H1 (cell line): ENCODE measurements around the gene RDH14. TPM values are rescaled to one million over a fixed set of nuclear protein-coding genes. Genes with fewer than 3 reads are reported as not detected.

Experiments used
- CTCF ChIA-PET: fragments of 300-600 bp; sonication (Branson Sonifier 250); formaldehyde crosslinking; loops from one replicate; lab custom pipeline; 2021; ENCODE audit not compliant: partially characterized antibody; lab: Charles Lee
- POLR2A ChIA-PET: fragments of 300-600 bp; sonication (Branson Sonifier 250); formaldehyde crosslinking; loops from one replicate; lab custom pipeline; 2021; ENCODE audit warnings: inconsistent platforms; ENCODE audit not compliant: partially characterized antibody; lab: Charles Lee
- DNase-seq, 2 experiments: peaks; one replicate each; pipeline versions ENCODE4 v3.0.0 to v3.0.0-alpha.2; 2010 to 2022; ENCODE audit warnings: low spot score in 2 of 2, low read depth in 1 of 2, mixed read lengths in 1 of 2
- FAIRE-seq: peaks from 2 replicates; lab custom pipeline; 2011; peaks lifted over from hg19 to GRCh38; lab: Jason Lieb, UNC
- H2AFZ ChIP-seq: 2 replicates; pipeline ENCODE4 v1.8.1; 2012; ENCODE audit warnings: low read length, inconsistent platforms
- H2AK5ac ChIP-seq: 2 replicates; pipeline ENCODE4 v1.6.1; 2013; ENCODE audit warnings: low read depth, low read length
- H2BK120ac ChIP-seq: replicated peaks from 2 replicates; pipeline ENCODE3; 2013; ENCODE audit warnings: low read depth, low read length, inconsistent platforms
- H2BK12ac ChIP-seq: 2 replicates; pipeline ENCODE4 v1.6.1; 2013; ENCODE audit warnings: low read depth, low read length
- H2BK15ac ChIP-seq: 2 replicates; pipeline ENCODE4 v1.6.1; 2013; ENCODE audit warnings: low read length
- H2BK20ac ChIP-seq: 2 replicates; pipeline ENCODE4 v1.6.1; 2013; ENCODE audit warnings: low read length
- H2BK5ac ChIP-seq: 2 replicates; pipeline ENCODE4 v1.6.1; 2013; ENCODE audit warnings: low read depth, low read length
- H3K14ac ChIP-seq: 2 replicates; pipeline ENCODE4 v1.6.1; 2013; ENCODE audit warnings: inconsistent platforms; ENCODE audit not compliant: insufficient read length
- H3K18ac ChIP-seq: 2 replicates; pipeline ENCODE4 v1.6.1; 2013; ENCODE audit warnings: low read length; ENCODE audit errors: extremely low read depth
- H3K23ac ChIP-seq: 2 replicates; pipeline ENCODE4 v1.6.1; 2013; ENCODE audit warnings: inconsistent platforms; ENCODE audit not compliant: insufficient read length
- H3K23me2 ChIP-seq: 2 replicates; pipeline ENCODE4 v1.6.1; 2013; ENCODE audit warnings: low read depth, low read length
- H3K27ac ChIP-seq: 2 replicates; pipeline ENCODE4 v1.6.1; 2011; ENCODE audit warnings: low read depth, low read length, inconsistent platforms
- H3K27me3 ChIP-seq, 4 experiments: replicated peaks in 1 of 4; 1 replicate in 1 of 4; 2 replicates in 3 of 4; pipeline versions ENCODE4 v1.6.1 to v1.8.1; 2011 to 2013; ENCODE audit warnings: low read length in 3 of 4, mild to moderate bottlenecking in 3 of 4, inconsistent platforms in 2 of 4, mixed read lengths in 2 of 4, moderate library complexity in 1 of 4; ENCODE audit not compliant: control insufficient read depth in 3 of 4, insufficient read depth in 3 of 4; ENCODE audit errors: extremely low read depth in 1 of 4
- H3K36me3 ChIP-seq, 4 experiments: 2 replicates each; pipeline versions ENCODE4 v1.6.1 to v1.8.1; 2011 to 2013; ENCODE audit warnings: mild to moderate bottlenecking in 4 of 4, low read length in 3 of 4, moderate library complexity in 2 of 4, control low read depth in 1 of 4, inconsistent platforms in 1 of 4; ENCODE audit not compliant: insufficient read depth in 4 of 4, control insufficient read depth in 2 of 4
- H3K4ac ChIP-seq: replicated peaks from 2 replicates; pipeline ENCODE3; 2013; ENCODE audit warnings: low read length, low read depth, mixed read lengths, inconsistent platforms; ENCODE audit not compliant: insufficient read length
- H3K4me1 ChIP-seq, 4 experiments: replicated peaks in 1 of 4; 1 replicate in 1 of 4; 2 replicates in 3 of 4; pipeline versions ENCODE4 v1.6.1 to v1.8.1; 2011 to 2013; ENCODE audit warnings: low read length in 3 of 4, inconsistent platforms in 2 of 4, mixed read lengths in 1 of 4; ENCODE audit not compliant: insufficient read depth in 4 of 4, control insufficient read depth in 3 of 4
- H3K4me2 ChIP-seq, 2 experiments: 2 replicates each; pipeline versions ENCODE4 v1.6.1 to v1.8.1; 2011 to 2013; ENCODE audit warnings: low read depth in 2 of 2, low read length in 2 of 2, control low read depth in 1 of 2, inconsistent platforms in 1 of 2, mild to moderate bottlenecking in 1 of 2; ENCODE audit not compliant: insufficient read depth in 1 of 2
- H3K4me3 ChIP-seq, 4 experiments: fragments of 200-600, 300-600 bp in 1 of 4; sonication (generic), shearing (Covaris generic), sonication (Bioruptor Twin) in 1 of 4; 2 replicates each; pipeline versions ENCODE4 v1.5.1 to v1.8.1; 2011 to 2016; ENCODE audit warnings: low read length in 4 of 4, low read depth in 3 of 4, control low read depth in 2 of 4, inconsistent platforms in 2 of 4, mild to moderate bottlenecking in 2 of 4, mixed read lengths in 1 of 4, moderate library complexity in 1 of 4; ENCODE audit not compliant: insufficient read depth in 2 of 4; ENCODE audit errors: extremely low read depth in 1 of 4
- H3K56ac ChIP-seq: replicated peaks from 2 replicates; pipeline ENCODE3; 2013; ENCODE audit warnings: low read depth, mild to moderate bottlenecking, mixed read lengths, low read length, inconsistent platforms; ENCODE audit not compliant: insufficient read length
- H3K79me1 ChIP-seq: 2 replicates; pipeline ENCODE4 v1.6.1; 2013; ENCODE audit warnings: low read depth, low read length, control low read depth
- H3K79me2 ChIP-seq, 2 experiments: 2 replicates each; pipeline versions ENCODE4 v1.6.1 to v1.8.1; 2012 to 2013; ENCODE audit warnings: low read length in 2 of 2, mild to moderate bottlenecking in 2 of 2, inconsistent platforms in 1 of 2; ENCODE audit not compliant: insufficient read depth in 2 of 2, control insufficient read depth in 1 of 2
- H3K9ac ChIP-seq, 4 experiments: replicated peaks in 1 of 4; 1 replicate in 1 of 4; 2 replicates in 3 of 4; pipeline versions ENCODE4 v1.6.1 to v1.8.1; 2011 to 2013; ENCODE audit warnings: low read depth in 3 of 4, low read length in 3 of 4, control low read depth in 2 of 4, mild to moderate bottlenecking in 2 of 4, moderate library complexity in 2 of 4, inconsistent platforms in 1 of 4; ENCODE audit errors: extremely low read depth in 1 of 4
- H3K9me3 ChIP-seq, 2 experiments: 2 replicates each; pipeline versions ENCODE4 v1.6.1 to v1.8.1; 2012 to 2013; ENCODE audit warnings: mild to moderate bottlenecking in 2 of 2, moderate library complexity in 2 of 2, control low read depth in 1 of 2, inconsistent platforms in 1 of 2, low read depth in 1 of 2, low read length in 1 of 2, mixed read lengths in 1 of 2; ENCODE audit not compliant: insufficient read depth in 2 of 2
- H4K20me1 ChIP-seq, 2 experiments: replicated peaks in 1 of 2; 2 replicates each; pipeline versions ENCODE3 to v1.8.1; 2011 to 2013; ENCODE audit warnings: inconsistent platforms in 2 of 2, low read length in 2 of 2, mild to moderate bottlenecking in 1 of 2; ENCODE audit not compliant: insufficient read depth in 2 of 2, control insufficient read depth in 1 of 2
- H4K5ac ChIP-seq: 2 replicates; pipeline ENCODE4 v1.6.1; 2013; ENCODE audit warnings: low read length, low read depth, mixed read lengths, inconsistent platforms; ENCODE audit not compliant: insufficient read length
- H4K8ac ChIP-seq: 2 replicates; pipeline ENCODE4 v1.8.0; 2013; ENCODE audit warnings: mild to moderate bottlenecking, moderate library complexity, low read length, inconsistent platforms; ENCODE audit not compliant: insufficient read depth; ENCODE audit errors: extremely low read depth
- H4K91ac ChIP-seq: replicated peaks from 2 replicates; pipeline ENCODE3; 2013; ENCODE audit warnings: low read length, mixed read lengths, inconsistent platforms; ENCODE audit not compliant: insufficient read length
- BRCA1 ChIP-seq: IDR thresholded peaks from 2 replicates; pipeline ENCODE4 v1.6.1; 2012; ENCODE audit warnings: low read depth, low read length, improper control_type of control experiment
- JUND ChIP-seq: IDR thresholded peaks from 2 replicates; pipeline ENCODE4 v1.6.1; 2011; ENCODE audit warnings: mild to moderate bottlenecking, improper control_type of control experiment, low read length
- NANOG ChIP-seq: IDR thresholded peaks from 2 replicates; pipeline ENCODE4 v1.6.1; 2011; ENCODE audit warnings: low read length, low read depth, mild to moderate bottlenecking, inconsistent platforms; ENCODE audit not compliant: insufficient read depth, poor library complexity, severe bottlenecking
- PHF8 ChIP-seq: fragments of 200-600 bp; sonication (generic); conservative IDR thresholded peaks from 2 replicates; pipeline ENCODE4 v1.7.1; 2012; ENCODE audit warnings: low read depth, mild to moderate bottlenecking, inconsistent platforms, low read length, moderate library complexity
- RNF2 ChIP-seq: fragments of 200-900, 300-1000 bp; sonication (generic); IDR thresholded peaks from 2 replicates; pipeline ENCODE4 v1.7.1; 2016; ENCODE audit warnings: borderline replicate concordance, low read depth, mild to moderate bottlenecking, antibody characterized with exemption, low read length; ENCODE audit not compliant: poor library complexity, severe bottlenecking; ENCODE audit errors: missing control alignments
- SAP30 ChIP-seq: fragments of 300-600 bp; sonication (generic); IDR thresholded peaks from 2 replicates; pipeline ENCODE4 v1.7.1; 2012; ENCODE audit warnings: low read length, moderate library complexity, mild to moderate bottlenecking, inconsistent platforms; ENCODE audit not compliant: insufficient read depth, insufficient replicate concordance
- SIN3A ChIP-seq, 2 experiments: IDR thresholded peaks in 1 of 2; conservative IDR thresholded peaks in 1 of 2; 2 replicates each; pipeline ENCODE4 v1.6.1; 2011 to 2012; ENCODE audit warnings: low read length in 2 of 2, improper control_type of control experiment in 1 of 2, low read depth in 1 of 2, mild to moderate bottlenecking in 1 of 2
- SP2 ChIP-seq: IDR thresholded peaks from 2 replicates; pipeline ENCODE4 v1.6.1; 2012; ENCODE audit warnings: mild to moderate bottlenecking, low read length, inconsistent platforms
- TAF7 ChIP-seq: optimal IDR thresholded peaks from 2 replicates; pipeline ENCODE3; 2011; ENCODE audit warnings: low read depth, mild to moderate bottlenecking, inconsistent platforms, low read length, moderate library complexity, borderline replicate concordance
- TBP ChIP-seq: IDR thresholded peaks from 2 replicates; pipeline ENCODE4 v1.6.1; 2011; ENCODE audit warnings: low read depth, low read length, improper control_type of control experiment
- WGBS, 2 experiments: shearing (Covaris generic) in 1 of 2; methylation state at CpG; one replicate each; pipeline versions ENCODE4 v1.1.6 to v1.1.7; 2013 to 2015; ENCODE audit warnings: low lambda C conversion rate in 2 of 2, mixed read lengths in 2 of 2, inconsistent platforms in 1 of 2, low coverage in 1 of 2, missing lambda C conversion rate in 1 of 2; ENCODE audit not compliant: insufficient replicate concordance in 2 of 2, insufficient coverage in 1 of 2, insufficient read length in 1 of 2; ENCODE audit errors: extremely low coverage in 1 of 2, missing lambda C conversion rate in 1 of 2; 5-methylcytosine and 5-hydroxymethylcytosine counted together
- polyA plus RNA-seq, 7 experiments: library from polyadenylated mRNA; depleted of rRNA in 3 of 7; stranded (reverse) in 5 of 7; unstranded in 2 of 7; fragments of >200 nt in 5 of 7; fragments of 200-250 nt in 2 of 7; gene quantifications; 1 replicate in 5 of 7; 2 replicates in 1 of 7; 4 replicates in 1 of 7; pipeline versions ENCODE4 v1.2.1 to v1.2.3, GENCODE V29; 2011 to 2013; ENCODE audit warnings: missing spikeins in 2 of 7, mixed read lengths in 2 of 7
- total RNA-seq: library from RNA; stranded (reverse); fragmentation: NEBNext Ultra II Directional; extraction: Animal tissue kit (Norgen Biotek cat#: 25700); gene quantifications from 2 replicates; pipeline ENCODE4 v1.2.1, GENCODE V29; 2021
- TF ChIP-seq, protein P1 (sequence below): IDR thresholded peaks from 2 replicates; pipeline ENCODE4 v1.6.1; 2011; ENCODE audit warnings: low read depth, mild to moderate bottlenecking, low read length; ENCODE audit not compliant: insufficient read depth

The RDH14 gene
- total and polyA plus RNA-seq, 2 of the 8 experiments (the other 6 are each of a cell fraction or from before 2014, with no cell fraction given), result 14.7 to 23.6 TPM

DNA sequence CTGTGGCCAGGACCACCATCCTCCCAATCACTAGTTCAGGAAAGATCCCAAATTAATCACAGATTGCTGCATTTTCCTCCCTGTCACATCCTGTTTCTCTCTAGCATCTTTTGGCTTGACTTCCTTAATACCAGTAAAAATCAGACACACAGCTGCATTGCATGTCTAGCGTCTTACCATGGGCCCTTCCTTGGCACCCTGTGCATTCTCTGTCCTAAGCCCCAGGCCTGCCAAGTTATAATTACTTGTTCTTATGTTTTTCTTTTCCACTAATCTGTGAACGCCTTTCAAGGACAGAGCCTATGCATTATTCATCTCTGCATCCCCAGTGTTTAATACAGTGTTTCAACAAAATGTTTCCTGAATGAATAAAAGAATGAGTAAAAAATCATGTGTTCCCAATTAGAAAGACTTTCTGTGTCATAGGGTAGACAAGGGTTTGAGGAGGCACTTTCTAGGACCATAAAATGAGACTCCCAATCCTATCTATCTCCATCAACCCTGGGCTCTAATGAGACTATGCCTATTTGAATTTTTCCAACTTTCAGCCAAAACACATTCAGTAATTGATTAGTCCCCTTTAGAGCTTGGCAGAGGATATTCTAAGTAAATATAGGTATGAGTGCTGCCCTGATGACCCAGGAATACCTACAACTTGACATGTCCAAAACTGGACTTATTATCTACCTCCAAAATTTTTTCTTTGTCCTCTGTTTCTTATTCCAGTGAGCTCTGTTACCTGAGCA lies 39.2 kb upstream of the RDH14 start:
- WGBS, 2 experiments, result 85% methylated on average over 2 of the region's 2 CpGs; no CpG with 5 or more reads in 1 of the 2 experiments
- H3K4me2 ChIP-seq, result no peak overlapping the region
- H3K27me3 ChIP-seq, result no peaks in the 10 kb centered on the region
- no peak for DNase-seq
- H2AFZ ChIP-seq, result no peak overlapping the region
- no peak overlapping the region for H4K8ac ChIP-seq
- H2AK5ac ChIP-seq, result no peak overlapping the region
- no peak overlapping the region for H3K4ac ChIP-seq
- H3K4me1 ChIP-seq, result no peaks in the 10 kb centered on the region
- no peak overlapping the region for H2BK20ac ChIP-seq
- H2BK5ac ChIP-seq, result no peak overlapping the region
- no peak overlapping the region for H3K23ac ChIP-seq
- no peak overlapping the region for H2BK15ac ChIP-seq
- H3K4me3 ChIP-seq, result no peak overlapping the region
- no peak for FAIRE-seq
- H3K36me3 ChIP-seq, result no peaks in the 10 kb centered on the region
- no peaks in the 10 kb centered on the region for H3K23me2 ChIP-seq
- no peak overlapping the region for H3K27ac ChIP-seq
- H3K79me2 ChIP-seq, result no peaks in the 10 kb centered on the region
- no peak overlapping the region for H3K14ac ChIP-seq
- no peaks in the 10 kb centered on the region for H4K20me1 ChIP-seq
- no peak overlapping the region for H3K9ac ChIP-seq
- no peak overlapping the region for H3K18ac ChIP-seq
- H4K91ac ChIP-seq, result no peak overlapping the region
- H4K5ac ChIP-seq, result no peak overlapping the region
- H2BK12ac ChIP-seq, result no peak overlapping the region
- POLR2A ChIA-PET, result no interaction called here
- H2BK120ac ChIP-seq, result no peak overlapping the region
- no peaks in the 10 kb centered on the region for H3K79me1 ChIP-seq
- H3K9me3 ChIP-seq, result no peaks in the 10 kb centered on the region
- CTCF ChIA-PET, result interaction anchor here (0.6 to 1.2 kb wide), 2 partner anchors 10 to 234 kb away, joined by 3 to 5 read pairs; no protein-coding TSS in a partner anchor
- no peak overlapping the region for H3K56ac ChIP-seq
- TF ChIP-seq TBP, result no peak
- no peak for TF ChIP-seq PHF8
- TF ChIP-seq BRCA1, result no peak
- TF ChIP-seq, protein P1, sequence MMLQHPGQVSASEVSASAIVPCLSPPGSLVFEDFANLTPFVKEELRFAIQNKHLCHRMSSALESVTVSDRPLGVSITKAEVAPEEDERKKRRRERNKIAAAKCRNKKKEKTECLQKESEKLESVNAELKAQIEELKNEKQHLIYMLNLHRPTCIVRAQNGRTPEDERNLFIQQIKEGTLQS, result no peak
- TF ChIP-seq JUND, result no peak
- no peak for TF ChIP-seq SP2
- no peak for TF ChIP-seq TAF7
- TF ChIP-seq SAP30, result no peak
- no peak for TF ChIP-seq RNF2
- TF ChIP-seq SIN3A (conservative IDR thresholded peaks at IDR 0.05 in 1 of 2, IDR thresholded peaks at IDR 0.05 in 1 of 2; ENCODE audit: low read depth in 1 of 2, low read length in 2 of 2), result no peak
- no peak for TF ChIP-seq NANOG
